Measurements from ENCODE around the gene LRRFIP1.

DNA sequence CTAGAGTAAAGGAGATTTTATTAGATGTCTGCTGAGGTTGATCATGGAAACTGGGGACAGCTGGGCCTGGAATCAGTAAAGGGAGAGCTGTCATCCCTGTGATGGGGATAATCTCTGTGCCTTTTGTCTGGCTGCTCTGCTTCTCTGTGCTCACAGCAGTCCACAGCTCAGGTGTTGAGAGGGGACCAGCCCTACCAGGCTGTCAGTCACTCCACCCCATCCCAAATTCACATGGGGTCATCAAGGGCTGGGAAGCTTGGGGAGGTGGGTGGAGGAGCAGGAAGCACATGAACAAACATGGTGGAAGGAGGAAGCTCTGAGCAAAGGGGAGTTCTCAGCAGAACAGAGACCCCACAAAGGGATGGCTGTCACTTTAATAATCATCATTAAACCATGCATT is 13.7 kb upstream of the LRRFIP1 start:
- TF ChIP-seq, protein P1, sequence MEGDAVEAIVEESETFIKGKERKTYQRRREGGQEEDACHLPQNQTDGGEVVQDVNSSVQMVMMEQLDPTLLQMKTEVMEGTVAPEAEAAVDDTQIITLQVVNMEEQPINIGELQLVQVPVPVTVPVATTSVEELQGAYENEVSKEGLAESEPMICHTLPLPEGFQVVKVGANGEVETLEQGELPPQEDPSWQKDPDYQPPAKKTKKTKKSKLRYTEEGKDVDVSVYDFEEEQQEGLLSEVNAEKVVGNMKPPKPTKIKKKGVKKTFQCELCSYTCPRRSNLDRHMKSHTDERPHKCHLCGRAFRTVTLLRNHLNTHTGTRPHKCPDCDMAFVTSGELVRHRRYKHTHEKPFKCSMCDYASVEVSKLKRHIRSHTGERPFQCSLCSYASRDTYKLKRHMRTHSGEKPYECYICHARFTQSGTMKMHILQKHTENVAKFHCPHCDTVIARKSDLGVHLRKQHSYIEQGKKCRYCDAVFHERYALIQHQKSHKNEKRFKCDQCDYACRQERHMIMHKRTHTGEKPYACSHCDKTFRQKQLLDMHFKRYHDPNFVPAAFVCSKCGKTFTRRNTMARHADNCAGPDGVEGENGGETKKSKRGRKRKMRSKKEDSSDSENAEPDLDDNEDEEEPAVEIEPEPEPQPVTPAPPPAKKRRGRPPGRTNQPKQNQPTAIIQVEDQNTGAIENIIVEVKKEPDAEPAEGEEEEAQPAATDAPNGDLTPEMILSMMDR (IDR thresholded peaks at IDR 0.05) = no peak
- no peak for TF ChIP-seq POLR2A (IDR thresholded peaks at IDR 0.05)
- no peak for TF ChIP-seq POLR2AphosphoS5 (IDR thresholded peaks at IDR 0.05)

Measured in prostate gland (tissue), 2 donors.